Stimulated activated CD8-positive, alpha-beta memory T cell treated with anti-CD3 and anti-CD28 coated beads, Interleukin-2, amount 100 ng/mL, for 1 hour (primary cell): ENCODE measurements around the gene IL7R.

Source experiments
- DNase-seq, 2 donors: peaks; one replicate each; pipeline ENCODE4 v3.0.0-alpha.2; 2020; ENCODE audit warnings: low read depth in 2 of 2

Gene IL7R

GRCh38 chr5:35904443-35905132 is 47.9 kb downstream of the IL7R start:
- DNase-seq, result no peak

DNA sequence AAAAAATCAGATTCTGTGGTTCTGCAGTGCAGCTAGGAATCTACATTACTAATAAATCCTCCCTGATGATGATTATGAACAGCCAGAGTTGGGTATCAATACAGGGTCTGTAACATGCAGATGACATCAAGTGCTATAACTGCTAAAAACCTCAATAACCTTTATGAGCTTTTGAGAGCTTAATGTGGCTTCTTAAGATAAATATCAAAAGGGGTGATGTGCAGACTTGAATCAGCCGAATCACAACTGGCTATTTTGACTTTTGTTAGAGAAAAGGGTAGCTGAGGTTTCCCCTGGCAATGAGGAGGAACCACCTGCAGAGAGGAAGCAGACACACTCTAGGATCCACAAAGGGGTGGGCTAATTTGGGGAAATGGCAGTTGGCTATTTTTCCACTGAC is 51.5 kb downstream of the IL7R start:
- no peak for DNase-seq

GRCh38 chr5:35908814-35909213 is 52.1 kb downstream of the IL7R start:
- no peak for DNase-seq

DNA sequence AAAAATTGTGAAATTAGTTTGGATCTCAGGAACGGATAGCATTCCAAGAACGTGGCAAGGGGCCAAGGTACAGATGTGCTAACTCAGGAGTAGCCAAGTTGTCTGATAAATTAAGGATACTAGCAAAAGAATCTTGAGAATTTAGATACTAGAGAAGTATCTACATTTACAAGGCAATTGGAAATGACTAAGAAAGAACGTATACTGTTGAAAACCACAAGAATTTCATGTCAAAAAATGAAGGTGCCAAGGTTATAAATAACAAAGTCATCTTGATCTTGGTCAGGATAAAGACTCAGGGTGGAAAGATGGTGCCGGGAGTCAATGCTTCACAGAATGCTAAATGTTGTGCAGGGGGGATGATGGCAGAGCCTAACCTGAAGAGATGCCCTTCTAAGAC is 62.5 kb downstream of the IL7R start:
- DNase-seq, result no peak

GRCh38 chr5:35920890-35921289 is 64.2 kb downstream of the IL7R start:
- no peak for DNase-seq

DNA sequence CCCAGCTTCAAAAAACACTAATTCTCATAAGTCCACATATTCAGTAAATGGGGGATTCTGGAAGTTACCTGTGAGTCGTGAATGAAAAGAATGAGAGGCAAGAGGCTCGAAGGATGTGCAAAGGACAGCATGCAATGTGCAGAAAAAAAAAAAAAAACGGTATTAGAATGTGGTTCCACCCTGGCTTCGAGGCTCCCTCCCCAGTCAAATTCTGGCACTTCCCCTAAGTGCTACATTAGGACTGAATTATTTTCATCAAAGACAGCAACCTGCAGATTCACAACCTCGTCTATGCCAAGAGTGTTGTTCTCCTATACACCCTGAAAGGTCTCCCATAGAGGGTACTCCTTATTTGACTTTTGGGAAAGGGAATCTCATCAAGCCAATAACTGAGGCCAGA is 65.2 kb downstream of the IL7R start:
- DNase-seq, result no peak

- no peak for DNase-seq
Measured at GRCh38 chr5:35922468-35922867, 65.8 kb downstream of the IL7R start.

- DNase-seq, result no peak
Measured at GRCh38 chr5:35924122-35924949, 67.6 kb downstream of the IL7R start.

DNA sequence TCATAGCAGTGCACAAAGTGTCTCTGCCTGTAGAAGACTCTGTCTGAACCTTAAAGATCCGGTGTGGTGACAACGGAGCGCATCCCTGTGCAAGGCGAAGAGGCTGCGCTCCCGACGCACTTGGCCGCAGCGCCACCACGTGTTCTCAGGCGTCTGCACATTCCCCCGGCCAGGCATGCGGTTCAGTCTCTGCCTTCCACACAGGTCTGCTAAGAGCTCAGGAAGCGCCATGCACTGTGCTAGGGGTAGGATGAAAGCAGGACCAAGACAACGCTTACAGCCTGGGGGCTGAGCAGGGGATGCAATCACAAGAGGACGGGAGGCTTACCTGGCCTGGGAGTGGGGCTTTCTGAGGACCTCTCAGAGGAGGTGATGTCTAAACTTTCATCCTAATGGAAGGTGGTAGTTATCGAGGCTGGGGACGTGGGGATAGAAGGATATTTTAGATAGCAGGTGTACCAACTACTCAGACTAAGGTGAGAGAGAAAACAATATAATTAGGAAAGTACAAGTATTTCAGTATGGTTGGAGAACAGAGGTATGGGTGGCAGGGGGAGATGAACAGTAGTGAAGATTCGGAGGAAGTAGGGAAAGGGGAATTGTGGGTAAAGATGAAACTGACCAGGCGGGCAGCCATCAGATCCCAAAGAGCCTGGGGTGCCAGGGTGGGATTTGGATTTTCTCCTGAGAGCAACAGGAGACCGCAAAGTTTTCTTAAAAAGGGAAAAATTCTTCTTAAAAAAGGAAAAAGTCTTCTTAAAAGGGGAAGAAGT is 68.4 kb downstream of the IL7R start:
- DNase-seq, result peak; percentile 61 to 74

DNA sequence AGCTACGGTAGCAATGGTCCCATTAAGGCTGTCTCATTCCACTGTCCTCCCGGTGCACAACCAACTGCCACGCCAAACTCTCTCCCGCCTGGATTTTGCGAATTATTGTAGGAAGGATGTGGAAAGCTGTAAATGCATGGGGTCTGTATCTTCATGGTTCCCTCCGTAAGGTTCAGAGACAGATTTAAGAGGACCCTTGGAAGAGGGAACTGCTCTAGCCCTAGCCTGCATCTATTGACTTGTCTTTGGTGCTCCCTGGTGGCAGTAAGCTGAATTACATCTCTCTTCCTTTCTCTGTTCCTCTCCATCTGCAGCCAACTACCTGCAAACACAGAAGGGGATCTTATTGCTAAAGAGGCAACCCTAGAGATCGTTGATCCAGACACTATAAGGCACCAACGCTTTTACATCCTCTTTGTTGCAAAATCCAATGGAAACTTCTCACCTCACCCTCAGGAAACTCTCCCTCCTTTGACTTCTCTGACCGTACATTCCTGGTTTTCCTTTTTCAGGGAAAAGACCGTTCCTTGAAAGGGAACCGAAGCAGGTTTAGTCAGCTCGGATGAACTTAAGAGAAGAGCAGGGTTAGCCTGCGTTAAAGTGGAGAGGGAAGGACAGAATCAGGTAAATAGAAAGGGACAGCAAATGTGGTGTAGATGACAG is 69.8 kb downstream of the IL7R start:
- DNase-seq, result peak in 1 of 2 donors; percentile 24
